Fibroblast of peridontal ligament (primary cell): ENCODE data around the gene AGPAT3.
"Not testable (repeated sequence)": the region's sequence is repeated elsewhere in the genome, so short reads cannot be mapped to it uniquely, and the experiment has no call there.

ENCODE experiments used
- DNase-seq: peaks from one replicate; pipeline ENCODE4 v3.0.0-alpha.2; 2010; ENCODE audit errors: extremely low read depth

AGPAT3 gene

GRCh38 chr21:43834146-43834905 is 30.7 kb upstream of the AGPAT3 start:
- no peak for DNase-seq

- no peak for DNase-seq
Measured at GRCh38 chr21:43835050-43835449, 30.0 kb upstream of the AGPAT3 start.

GRCh38 chr21:43835861-43836260 is 29.2 kb upstream of the AGPAT3 start:
- DNase-seq = no peak

DNA sequence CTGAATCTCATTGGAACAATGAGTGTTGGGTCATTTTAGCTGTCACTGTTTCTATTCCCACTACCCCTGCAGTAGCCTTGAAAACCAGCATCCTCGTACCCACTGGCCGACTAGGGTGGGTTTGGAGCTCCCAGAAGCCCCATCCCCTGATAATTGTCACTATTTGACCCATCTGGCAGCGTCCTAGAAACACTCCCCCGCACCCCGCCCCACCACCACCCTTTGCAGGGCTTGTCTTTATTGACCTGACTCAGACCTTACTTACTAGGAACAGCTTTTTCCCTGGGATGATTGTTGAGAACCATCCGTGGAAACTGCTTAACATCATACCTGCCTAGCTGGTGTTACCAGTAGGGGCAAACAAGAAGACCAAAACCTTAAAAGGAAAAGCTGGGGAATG is 28.4 kb upstream of the AGPAT3 start:
- DNase-seq = no peak

- no peak for DNase-seq
Measured at GRCh38 chr21:43840259-43840658, 24.8 kb upstream of the AGPAT3 start.

GRCh38 chr21:43842742-43843141 is 22.3 kb upstream of the AGPAT3 start:
- peak; percentile 34 for DNase-seq

GRCh38 chr21:43844906-43845305 is 20.1 kb upstream of the AGPAT3 start:
- not testable (repeated sequence) for DNase-seq

DNA sequence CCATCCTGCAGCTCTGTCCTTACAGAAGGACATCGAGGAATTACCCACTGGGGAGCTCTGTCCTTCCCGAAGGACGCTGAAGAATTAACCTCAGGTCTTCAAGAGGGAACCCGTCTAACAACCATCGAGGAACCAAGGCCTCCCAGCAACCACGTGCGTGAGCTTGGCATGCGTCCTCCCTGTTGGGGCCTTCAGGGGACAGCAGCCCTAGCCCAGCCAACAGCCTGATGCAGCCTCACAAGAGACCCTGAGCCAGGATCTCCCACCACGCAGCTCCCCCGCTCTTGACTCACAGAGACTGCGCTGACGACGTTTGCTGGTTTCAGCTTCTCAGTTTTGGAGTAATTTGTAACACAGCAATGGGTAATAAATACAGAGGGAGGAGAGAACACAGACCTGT is 19.6 kb upstream of the AGPAT3 start:
- no peak for DNase-seq

GRCh38 chr21:43846430-43846829 is 18.6 kb upstream of the AGPAT3 start:
- DNase-seq = no peak

- no peak for DNase-seq
Measured at GRCh38 chr21:43847301-43847700, 17.7 kb upstream of the AGPAT3 start.

DNA sequence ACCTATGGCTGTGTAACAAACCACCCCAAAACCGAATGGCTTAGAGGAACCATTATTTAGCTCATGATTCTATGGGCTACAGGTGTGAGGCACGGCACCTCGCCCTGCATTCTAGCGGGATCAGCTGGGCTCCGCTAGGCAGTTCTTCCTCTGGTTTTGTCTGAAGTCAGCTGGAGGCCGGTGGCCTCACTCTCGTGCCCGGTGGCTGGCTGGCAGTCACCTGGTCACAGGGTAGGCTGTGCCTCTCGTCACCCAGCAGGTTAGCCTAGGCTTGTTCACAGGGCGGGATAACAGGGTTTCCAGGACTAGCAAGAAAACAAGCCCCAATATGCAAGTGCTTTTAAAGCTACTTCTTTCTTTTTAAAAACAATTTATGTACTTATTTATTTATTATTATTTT is 16.3 kb upstream of the AGPAT3 start:
- no peak for DNase-seq

- DNase-seq = no peak
Measured at GRCh38 chr21:43849532-43850299, 15.3 kb upstream of the AGPAT3 start.

DNA sequence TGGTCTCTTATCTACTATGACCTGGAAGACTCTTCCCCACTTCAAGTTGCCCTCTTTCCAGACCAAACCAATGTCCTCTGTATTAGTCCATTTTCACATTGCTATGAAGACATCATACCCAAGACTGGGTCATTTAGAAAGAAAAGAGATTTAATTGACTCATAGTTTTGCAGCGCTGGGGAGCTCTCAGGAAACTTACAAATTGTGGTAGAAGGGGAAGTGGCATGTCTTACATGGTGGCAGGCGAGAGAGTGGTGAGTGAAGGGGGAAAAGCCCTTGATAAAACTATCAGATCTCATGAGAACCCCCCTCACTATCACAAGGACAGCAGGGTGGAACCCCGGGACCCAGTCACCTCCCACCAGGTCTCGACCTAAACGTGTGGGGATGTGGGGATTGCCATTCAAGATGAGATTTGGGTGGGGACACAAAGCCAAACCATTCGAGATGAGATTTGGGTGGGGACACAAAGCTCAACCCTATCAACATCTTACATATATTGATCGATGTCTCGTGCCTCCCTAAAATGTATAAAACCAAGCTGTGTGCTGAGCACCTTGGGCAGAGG is 14.2 kb upstream of the AGPAT3 start:
- DNase-seq = no peak

DNA sequence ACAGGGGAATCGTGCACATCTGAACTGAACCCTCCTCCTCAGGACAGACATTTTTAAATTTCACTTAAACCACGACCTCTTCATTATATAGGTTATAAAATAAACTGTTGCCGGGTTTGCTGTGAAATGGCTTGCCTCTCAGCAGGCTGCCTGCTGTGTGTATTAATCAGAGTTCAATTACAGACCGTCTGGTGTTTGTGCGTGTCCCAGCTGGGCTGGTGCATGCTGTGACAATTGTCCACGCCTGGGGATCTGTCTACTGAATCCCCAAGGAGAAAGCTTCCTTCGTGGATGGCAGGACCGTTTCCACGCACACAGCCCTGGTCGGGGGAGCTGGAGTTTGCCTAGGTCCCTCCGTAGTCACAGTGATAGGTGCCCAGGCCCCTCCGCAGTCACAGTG is 13.4 kb upstream of the AGPAT3 start:
- DNase-seq = no peak

GRCh38 chr21:43853851-43854772 is 10.9 kb upstream of the AGPAT3 start:
- DNase-seq = no peak

DNA sequence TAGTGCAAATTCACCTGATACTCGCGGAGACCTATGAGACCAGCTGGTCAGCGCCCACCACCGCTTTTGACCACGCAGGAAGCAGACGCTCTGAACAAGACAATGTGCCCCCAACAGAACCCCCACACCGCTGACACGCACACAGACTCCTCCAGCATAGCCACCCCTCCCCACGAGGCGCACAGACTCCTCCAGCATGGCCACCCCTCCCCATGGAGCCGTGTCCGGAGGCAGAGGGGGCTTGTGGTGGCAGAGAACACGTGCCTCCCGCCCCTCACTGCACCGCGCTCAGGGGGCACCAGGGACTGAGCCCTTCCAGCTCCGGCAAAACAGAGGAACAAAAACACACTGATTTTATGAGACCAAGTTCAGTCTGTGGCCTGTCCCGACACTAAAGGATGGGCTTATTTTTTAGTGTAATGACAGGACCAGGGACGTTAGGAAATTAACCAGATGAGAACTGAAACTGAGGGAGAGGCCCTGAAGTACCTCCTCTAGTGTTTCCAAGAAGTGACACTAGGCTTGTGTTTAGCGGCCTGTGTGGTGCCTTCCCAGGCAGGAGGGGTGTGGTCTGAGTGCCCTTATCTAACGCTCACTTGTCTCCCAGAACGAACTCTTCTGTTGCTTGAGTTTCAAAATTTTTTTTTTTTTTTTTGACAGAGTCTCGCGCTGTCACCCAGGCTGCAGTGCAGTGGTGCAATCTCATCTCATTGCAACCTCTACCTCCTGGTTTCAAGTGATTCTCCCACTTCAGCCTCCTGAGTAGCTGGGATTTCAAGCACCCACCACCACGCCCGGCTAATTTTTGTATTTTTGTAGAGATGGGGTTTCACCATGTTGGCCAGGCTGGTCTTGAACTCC is 10.0 kb upstream of the AGPAT3 start:
- DNase-seq = no peak

DNA sequence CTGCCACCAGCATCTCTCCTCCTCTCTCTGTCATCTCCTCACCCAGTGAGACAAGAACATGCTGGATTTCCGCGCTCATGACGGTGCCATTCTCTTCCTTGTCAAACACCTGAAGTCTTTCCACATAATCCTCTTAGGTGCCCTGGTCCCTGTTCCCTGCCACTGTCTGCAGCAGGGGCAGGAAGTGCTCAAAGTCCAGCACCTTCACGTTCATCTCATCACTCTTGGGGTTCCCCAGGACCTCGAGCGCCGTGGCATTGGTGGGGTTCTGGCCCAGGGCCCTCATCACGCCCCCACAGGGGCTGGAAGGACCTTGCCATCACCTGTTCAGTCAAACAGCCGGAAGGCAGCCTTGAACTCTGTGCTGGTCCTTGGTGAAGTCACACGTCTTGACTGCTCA is 9.1 kb upstream of the AGPAT3 start:
- no peak for DNase-seq

- DNase-seq = no peak
Measured at GRCh38 chr21:43858806-43859648, 6.0 kb upstream of the AGPAT3 start.

DNA sequence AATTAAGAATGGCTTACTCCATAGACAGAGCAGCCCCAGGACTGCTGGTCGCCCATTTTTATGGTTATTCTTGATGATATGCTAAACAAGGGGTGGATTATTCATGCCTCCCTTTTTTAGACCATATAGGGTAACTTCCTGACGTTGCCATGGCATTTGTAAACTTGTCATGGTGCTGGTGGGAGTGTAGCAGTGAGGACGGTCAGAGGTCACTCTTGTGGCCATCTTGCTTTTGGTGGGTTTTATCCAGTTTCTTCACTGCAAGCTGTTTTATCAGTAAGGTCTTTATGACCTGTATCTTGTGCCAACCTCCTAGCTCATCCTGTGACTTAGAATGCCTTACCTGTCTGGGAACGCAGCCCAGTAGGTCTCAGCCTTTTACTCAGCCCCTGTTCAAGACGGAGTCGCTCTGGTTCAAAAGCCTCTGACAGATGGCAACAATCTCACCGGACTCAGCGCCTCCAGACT is 5.2 kb upstream of the AGPAT3 start:
- DNase-seq = no peak

DNA sequence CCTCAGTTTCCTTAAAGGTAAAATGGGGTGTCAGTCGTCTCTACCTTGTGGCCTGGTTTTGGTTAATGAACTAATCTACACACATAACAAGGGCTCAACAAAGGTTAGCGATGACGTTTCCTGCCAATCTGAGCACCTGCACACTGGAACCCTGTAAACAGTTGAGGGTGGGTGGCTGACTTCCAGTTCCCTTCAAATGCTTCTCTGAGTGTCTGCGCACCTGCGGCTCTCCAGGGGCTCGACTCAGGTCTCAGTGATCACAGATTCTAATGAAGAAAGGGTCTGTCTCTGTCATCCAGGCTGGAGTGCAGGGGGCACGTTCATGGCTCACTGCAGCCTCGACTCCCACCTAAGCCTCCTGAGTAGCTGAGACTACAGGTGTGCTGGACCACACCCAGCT is 3.3 kb upstream of the AGPAT3 start:
- DNase-seq = no peak
